HepG2 (cell line): ENCODE results near the gene C14orf93. TPM values are rescaled to one million over a fixed set of nuclear protein-coding genes. Genes with fewer than 3 reads are reported as not detected.
A peak's percentile ranks its signal among the peaks of the same experiment; 100 is the strongest.

Source experiments
- FOSL1 ChIP-seq: sonication (generic); formaldehyde crosslinking; IDR thresholded peaks from 2 replicates; pipeline ENCODE4 v1.9.0; 2021; ENCODE audit warnings: missing genetic modification reagents, borderline replicate concordance
- ISL2 ChIP-seq: sonication (generic); formaldehyde crosslinking; IDR thresholded peaks from 2 replicates; pipeline ENCODE4 v1.5.0; 2020; ENCODE audit warnings: missing genetic modification reagents
- SATB2 ChIP-seq: sonication (generic); formaldehyde crosslinking; IDR thresholded peaks from 2 replicates; pipeline ENCODE4 v1.5.0; 2020; ENCODE audit warnings: missing genetic modification reagents
- TBP ChIP-seq: sonication (generic); formaldehyde crosslinking; IDR thresholded peaks from 2 replicates; pipeline ENCODE4 v1.5.0; 2020; ENCODE audit warnings: missing genetic modification reagents
- TBX3 ChIP-seq: fragments of 450-650 bp; IDR thresholded peaks from 2 replicates; pipeline ENCODE4 v1.6.1; 2017; ENCODE audit warnings: antibody characterized with exemption, mild to moderate bottlenecking, inconsistent platforms, borderline replicate concordance
- ZFP36L1 ChIP-seq: sonication (generic); formaldehyde crosslinking; IDR thresholded peaks from 2 replicates; pipeline ENCODE4 v1.8.0; 2022; ENCODE audit warnings: mild to moderate bottlenecking, missing genetic modification reagents, moderate library complexity
- ZMYM4 ChIP-seq: sonication (generic); formaldehyde crosslinking; IDR thresholded peaks from 2 replicates; pipeline ENCODE4 v1.8.1; 2023; ENCODE audit warnings: mild to moderate bottlenecking, missing genetic modification reagents
- ZNF282 ChIP-seq: fragments of 450-650 bp; IDR thresholded peaks from 2 replicates; pipeline ENCODE4 v1.6.1; 2018; ENCODE audit not compliant: partially characterized antibody
- ZNF329 ChIP-seq: sonication (generic); formaldehyde crosslinking; IDR thresholded peaks from 2 replicates; pipeline ENCODE4 v1.9.0; 2021; ENCODE audit warnings: low read depth, mild to moderate bottlenecking, missing genetic modification reagents
- ZNF446 ChIP-seq: sonication (generic); formaldehyde crosslinking; IDR thresholded peaks from 2 replicates; pipeline ENCODE4 v1.5.0; 2020; ENCODE audit warnings: mild to moderate bottlenecking, missing genetic modification reagents
- ZNF557 ChIP-seq: sonication (generic); formaldehyde crosslinking; IDR thresholded peaks from 2 replicates; pipeline ENCODE4 v1.4.0; 2020; ENCODE audit warnings: missing genetic modification reagents
- ZNF567 ChIP-seq: sonication (generic); formaldehyde crosslinking; IDR thresholded peaks from 2 replicates; pipeline ENCODE4 v1.8.1; 2023; ENCODE audit warnings: mild to moderate bottlenecking, missing genetic modification reagents, borderline replicate concordance
- ZSCAN21 ChIP-seq: sonication (generic); formaldehyde crosslinking; IDR thresholded peaks from 2 replicates; pipeline ENCODE4 v1.8.0; 2022; ENCODE audit warnings: mild to moderate bottlenecking, missing genetic modification reagents, moderate library complexity, borderline replicate concordance
- polyA plus RNA-seq, 8 experiments: library from polyadenylated mRNA; depleted of rRNA in 3 of 8; stranded (reverse) in 7 of 8; unstranded in 1 of 8; fragments of >200 nt; fragmentation: Illumina TruSeq in 4 of 8; extraction: Trizol in 4 of 8; gene quantifications; 2 replicates each; pipeline versions ENCODE4 v1.2.1 to v1.2.3, GENCODE V29; 2011 to 2016; ENCODE audit warnings: low read depth in 4 of 8, missing spikeins in 1 of 8, mixed read lengths in 1 of 8; ENCODE audit not compliant: insufficient read depth in 1 of 8
- total RNA-seq, 5 experiments: library from RNA; depleted of rRNA; stranded (reverse); fragments of >200 nt; fragmentation: Illumina TruSeq; extraction: Trizol; gene quantifications; 2 replicates each; pipeline ENCODE4 v1.2.3, GENCODE V29; 2016; ENCODE audit warnings: low read depth in 1 of 5
- TF ChIP-seq, protein P1 (sequence below): sonication (generic); formaldehyde crosslinking; IDR thresholded peaks from 2 replicates; pipeline ENCODE4 v1.5.0; 2020; ENCODE audit warnings: missing genetic modification reagents
- TF ChIP-seq, protein P2 (sequence below): sonication (generic); formaldehyde crosslinking; IDR thresholded peaks from 2 replicates; pipeline ENCODE4 v1.4.0; 2020; ENCODE audit warnings: mild to moderate bottlenecking, low read depth, missing genetic modification reagents
- TF ChIP-seq, protein P3 (sequence below): sonication (generic); formaldehyde crosslinking; IDR thresholded peaks from 2 replicates; pipeline ENCODE4 v1.5.0; 2020; ENCODE audit warnings: mild to moderate bottlenecking, missing genetic modification reagents
- TF ChIP-seq, protein P4 (sequence below): IDR thresholded peaks from 2 replicates; pipeline ENCODE4 v1.6.1; 2016; ENCODE audit warnings: missing compliant biosample characterization, missing genetic modification reagents, borderline replicate concordance
- TF ChIP-seq, protein P5 (sequence below): sonication (generic); formaldehyde crosslinking; IDR thresholded peaks from 2 replicates; pipeline ENCODE4 v1.5.1; 2020; ENCODE audit warnings: mild to moderate bottlenecking, missing genetic modification reagents, moderate library complexity
- TF ChIP-seq, protein P6 (sequence below): IDR thresholded peaks from 2 replicates; pipeline ENCODE4 v1.6.1; 2016; ENCODE audit warnings: missing compliant biosample characterization, missing genetic modification reagents, borderline replicate concordance

The C14orf93 gene
- total and polyA plus RNA-seq, 2 of the 13 experiments (the other 11 are each of a cell fraction or from before 2014, with no cell fraction given) = 11.4 to 22.5 TPM

DNA sequence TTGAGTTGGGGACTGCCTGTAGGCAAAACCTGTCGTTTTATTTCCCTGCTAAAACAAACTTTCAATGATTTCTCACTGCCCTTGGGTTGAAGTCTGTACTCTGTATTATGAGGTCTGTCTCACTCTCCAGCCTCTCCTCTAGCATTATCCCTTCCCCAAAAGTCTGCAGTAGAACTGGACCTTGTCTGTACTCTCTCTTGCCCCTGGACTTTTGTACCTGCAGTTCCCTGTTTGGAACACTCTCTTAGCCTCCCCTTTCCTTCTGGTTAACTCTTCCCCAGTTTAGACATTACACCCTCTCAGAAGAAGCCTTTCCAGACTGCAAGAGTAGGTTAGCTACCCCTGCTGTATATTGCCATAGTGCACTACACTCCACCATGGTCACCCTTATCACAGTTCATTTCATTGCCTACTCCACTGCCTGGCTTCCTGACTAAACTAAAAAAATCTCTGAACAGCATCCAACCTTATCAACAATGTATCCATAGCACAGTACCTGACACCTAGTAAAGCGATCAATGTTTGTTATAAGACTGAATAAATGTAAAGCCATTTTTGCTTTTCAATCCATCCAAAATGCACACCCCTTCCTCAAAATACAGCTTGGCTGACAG is 23.9 kb downstream of the C14orf93 start (continued):
- TF ChIP-seq ZNF329 (CRISPR knock-in tag) (no peak), ZMYM4 (CRISPR knock-in tag) (no peak), ZNF446 (no peak), FOSL1 (CRISPR knock-in tag) (no peak), ZFP36L1 (CRISPR knock-in tag) (no peak), ZNF557 (peak; percentile 54; the same call in 1 of the 2 replicates), TBX3 (no peak), ZNF567 (CRISPR knock-in tag) (no peak; the same call in 1 of the 2 replicates), TBP (CRISPR knock-in tag) (no peak), ZSCAN21 (no peak), ISL2 (CRISPR knock-in tag) (no peak), ZNF282 (no peak), SATB2 (no peak)
- TF ChIP-seq, protein P1, sequence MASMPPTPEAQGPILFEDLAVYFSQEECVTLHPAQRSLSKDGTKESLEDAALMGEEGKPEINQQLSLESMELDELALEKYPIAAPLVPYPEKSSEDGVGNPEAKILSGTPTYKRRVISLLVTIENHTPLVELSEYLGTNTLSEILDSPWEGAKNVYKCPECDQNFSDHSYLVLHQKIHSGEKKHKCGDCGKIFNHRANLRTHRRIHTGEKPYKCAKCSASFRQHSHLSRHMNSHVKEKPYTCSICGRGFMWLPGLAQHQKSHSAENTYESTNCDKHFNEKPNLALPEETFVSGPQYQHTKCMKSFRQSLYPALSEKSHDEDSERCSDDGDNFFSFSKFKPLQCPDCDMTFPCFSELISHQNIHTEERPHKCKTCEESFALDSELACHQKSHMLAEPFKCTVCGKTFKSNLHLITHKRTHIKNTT (CRISPR knock-in tag) = no peak
- TF ChIP-seq, protein P2, sequence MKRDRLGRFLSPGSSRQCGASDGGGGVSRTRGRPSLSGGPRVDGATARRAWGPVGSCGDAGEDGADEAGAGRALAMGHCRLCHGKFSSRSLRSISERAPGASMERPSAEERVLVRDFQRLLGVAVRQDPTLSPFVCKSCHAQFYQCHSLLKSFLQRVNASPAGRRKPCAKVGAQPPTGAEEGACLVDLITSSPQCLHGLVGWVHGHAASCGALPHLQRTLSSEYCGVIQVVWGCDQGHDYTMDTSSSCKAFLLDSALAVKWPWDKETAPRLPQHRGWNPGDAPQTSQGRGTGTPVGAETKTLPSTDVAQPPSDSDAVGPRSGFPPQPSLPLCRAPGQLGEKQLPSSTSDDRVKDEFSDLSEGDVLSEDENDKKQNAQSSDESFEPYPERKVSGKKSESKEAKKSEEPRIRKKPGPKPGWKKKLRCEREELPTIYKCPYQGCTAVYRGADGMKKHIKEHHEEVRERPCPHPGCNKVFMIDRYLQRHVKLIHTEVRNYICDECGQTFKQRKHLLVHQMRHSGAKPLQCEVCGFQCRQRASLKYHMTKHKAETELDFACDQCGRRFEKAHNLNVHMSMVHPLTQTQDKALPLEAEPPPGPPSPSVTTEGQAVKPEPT (CRISPR knock-in tag) = no peak
- TF ChIP-seq, protein P3, sequence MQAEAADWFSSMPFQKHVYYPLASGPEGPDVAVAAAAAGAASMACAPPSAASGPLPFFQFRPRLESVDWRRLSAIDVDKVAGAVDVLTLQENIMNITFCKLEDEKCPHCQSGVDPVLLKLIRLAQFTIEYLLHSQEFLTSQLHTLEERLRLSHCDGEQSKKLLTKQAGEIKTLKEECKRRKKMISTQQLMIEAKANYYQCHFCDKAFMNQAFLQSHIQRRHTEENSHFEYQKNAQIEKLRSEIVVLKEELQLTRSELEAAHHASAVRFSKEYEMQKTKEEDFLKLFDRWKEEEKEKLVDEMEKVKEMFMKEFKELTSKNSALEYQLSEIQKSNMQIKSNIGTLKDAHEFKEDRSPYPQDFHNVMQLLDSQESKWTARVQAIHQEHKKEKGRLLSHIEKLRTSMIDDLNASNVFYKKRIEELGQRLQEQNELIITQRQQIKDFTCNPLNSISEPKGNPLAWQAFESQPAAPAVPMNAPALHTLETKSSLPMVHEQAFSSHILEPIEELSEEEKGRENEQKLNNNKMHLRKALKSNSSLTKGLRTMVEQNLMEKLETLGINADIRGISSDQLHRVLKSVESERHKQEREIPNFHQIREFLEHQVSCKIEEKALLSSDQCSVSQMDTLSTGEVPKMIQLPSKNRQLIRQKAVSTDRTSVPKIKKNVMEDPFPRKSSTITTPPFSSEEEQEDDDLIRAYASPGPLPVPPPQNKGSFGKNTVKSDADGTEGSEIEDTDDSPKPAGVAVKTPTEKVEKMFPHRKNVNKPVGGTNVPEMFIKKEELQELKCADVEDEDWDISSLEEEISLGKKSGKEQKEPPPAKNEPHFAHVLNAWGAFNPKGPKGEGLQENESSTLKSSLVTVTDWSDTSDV = no peak
- TF ChIP-seq, protein P4, sequence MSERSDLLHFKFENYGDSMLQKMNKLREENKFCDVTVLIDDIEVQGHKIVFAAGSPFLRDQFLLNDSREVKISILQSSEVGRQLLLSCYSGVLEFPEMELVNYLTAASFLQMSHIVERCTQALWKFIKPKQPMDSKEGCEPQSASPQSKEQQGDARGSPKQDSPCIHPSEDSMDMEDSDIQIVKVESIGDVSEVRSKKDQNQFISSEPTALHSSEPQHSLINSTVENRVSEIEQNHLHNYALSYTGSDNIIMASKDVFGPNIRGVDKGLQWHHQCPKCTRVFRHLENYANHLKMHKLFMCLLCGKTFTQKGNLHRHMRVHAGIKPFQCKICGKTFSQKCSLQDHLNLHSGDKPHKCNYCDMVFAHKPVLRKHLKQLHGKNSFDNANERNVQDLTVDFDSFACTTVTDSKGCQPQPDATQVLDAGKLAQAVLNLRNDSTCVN (CRISPR knock-in tag) = no peak
- TF ChIP-seq, protein P5, sequence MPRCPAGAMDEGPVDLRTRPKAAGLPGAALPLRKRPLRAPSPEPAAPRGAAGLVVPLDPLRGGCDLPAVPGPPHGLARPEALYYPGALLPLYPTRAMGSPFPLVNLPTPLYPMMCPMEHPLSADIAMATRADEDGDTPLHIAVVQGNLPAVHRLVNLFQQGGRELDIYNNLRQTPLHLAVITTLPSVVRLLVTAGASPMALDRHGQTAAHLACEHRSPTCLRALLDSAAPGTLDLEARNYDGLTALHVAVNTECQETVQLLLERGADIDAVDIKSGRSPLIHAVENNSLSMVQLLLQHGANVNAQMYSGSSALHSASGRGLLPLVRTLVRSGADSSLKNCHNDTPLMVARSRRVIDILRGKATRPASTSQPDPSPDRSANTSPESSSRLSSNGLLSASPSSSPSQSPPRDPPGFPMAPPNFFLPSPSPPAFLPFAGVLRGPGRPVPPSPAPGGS (CRISPR knock-in tag) = peak; percentile 69; the same call in 1 of the 2 replicates
- TF ChIP-seq, protein P6, sequence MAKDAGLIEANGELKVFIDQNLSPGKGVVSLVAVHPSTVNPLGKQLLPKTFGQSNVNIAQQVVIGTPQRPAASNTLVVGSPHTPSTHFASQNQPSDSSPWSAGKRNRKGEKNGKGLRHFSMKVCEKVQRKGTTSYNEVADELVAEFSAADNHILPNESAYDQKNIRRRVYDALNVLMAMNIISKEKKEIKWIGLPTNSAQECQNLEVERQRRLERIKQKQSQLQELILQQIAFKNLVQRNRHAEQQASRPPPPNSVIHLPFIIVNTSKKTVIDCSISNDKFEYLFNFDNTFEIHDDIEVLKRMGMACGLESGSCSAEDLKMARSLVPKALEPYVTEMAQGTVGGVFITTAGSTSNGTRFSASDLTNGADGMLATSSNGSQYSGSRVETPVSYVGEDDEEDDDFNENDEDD (CRISPR knock-in tag) = no peak
